Stimulated activated CD4-positive, alpha-beta T cell treated with anti-CD3 and anti-CD28 coated beads, Interleukin-1b, Interleukin-23, amount 100 ng/mL, for 4 hours (primary cell): ENCODE measurements around the gene GGT5.
A peak's percentile ranks its signal among the peaks of the same experiment; 100 is the strongest.
"Not testable (repeated sequence)": the region's sequence is repeated elsewhere in the genome, so short reads cannot be mapped to it uniquely, and the experiment has no call there.

ENCODE experiments used
- DNase-seq, 2 donors: peaks; one replicate each; pipeline ENCODE4 v3.0.0-alpha.2; 2020; ENCODE audit warnings: low read depth in 2 of 2

GGT5 gene

DNA sequence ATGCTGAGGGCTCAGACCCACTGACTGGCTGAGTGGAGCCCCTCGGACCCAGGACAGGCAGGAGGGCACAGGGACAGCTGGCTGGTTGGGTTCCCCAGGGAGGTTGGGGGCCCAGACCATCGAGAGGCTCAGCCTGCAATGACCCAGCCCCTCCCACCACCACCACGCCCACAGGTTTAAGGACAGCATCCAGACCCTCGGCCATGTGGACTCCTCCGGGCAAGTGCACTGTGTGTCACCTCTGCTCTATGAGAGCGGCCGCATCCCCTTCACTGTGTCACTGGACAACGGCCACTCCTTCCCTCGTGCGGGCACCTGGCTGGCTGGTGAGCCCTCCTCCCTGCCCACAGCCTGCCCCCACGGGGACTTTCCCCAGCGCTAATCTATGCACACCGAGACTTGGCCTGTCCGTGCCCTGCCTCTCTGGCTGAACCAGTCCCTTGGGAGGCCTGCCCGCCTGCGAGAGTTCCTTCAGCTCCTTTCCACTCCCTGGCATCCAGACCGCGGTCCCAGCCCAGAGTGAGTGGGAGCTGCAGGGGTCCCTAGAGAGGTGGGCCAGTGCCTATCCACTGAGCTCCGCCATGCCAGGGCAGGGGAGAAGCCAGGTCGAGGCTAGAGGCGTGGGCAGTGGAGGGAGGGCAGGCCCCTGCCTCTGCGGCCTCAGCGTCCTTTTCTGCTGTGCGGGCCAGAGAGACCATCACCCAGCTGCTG lies 61.4 kb downstream of the GGT5 start:
- DNase-seq: no peak

DNA sequence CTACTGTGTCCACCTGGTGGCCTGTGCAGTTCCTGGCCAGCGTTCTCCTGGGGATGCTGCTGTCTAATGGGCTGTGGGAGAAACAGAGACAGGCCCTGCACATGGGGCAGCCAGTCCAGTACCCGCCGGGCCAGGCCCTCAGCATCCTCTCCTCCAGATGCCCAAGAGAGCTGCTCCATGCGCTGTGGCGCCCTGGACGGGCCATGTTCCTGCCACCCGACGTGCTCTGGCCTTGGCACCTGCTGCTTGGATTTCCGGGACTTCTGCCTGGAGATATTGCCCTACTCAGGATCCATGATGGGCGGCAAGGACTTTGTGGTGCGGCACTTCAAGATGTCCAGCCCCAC lies 62.0 kb downstream of the GGT5 start:
- not testable (repeated sequence) for DNase-seq

DNA sequence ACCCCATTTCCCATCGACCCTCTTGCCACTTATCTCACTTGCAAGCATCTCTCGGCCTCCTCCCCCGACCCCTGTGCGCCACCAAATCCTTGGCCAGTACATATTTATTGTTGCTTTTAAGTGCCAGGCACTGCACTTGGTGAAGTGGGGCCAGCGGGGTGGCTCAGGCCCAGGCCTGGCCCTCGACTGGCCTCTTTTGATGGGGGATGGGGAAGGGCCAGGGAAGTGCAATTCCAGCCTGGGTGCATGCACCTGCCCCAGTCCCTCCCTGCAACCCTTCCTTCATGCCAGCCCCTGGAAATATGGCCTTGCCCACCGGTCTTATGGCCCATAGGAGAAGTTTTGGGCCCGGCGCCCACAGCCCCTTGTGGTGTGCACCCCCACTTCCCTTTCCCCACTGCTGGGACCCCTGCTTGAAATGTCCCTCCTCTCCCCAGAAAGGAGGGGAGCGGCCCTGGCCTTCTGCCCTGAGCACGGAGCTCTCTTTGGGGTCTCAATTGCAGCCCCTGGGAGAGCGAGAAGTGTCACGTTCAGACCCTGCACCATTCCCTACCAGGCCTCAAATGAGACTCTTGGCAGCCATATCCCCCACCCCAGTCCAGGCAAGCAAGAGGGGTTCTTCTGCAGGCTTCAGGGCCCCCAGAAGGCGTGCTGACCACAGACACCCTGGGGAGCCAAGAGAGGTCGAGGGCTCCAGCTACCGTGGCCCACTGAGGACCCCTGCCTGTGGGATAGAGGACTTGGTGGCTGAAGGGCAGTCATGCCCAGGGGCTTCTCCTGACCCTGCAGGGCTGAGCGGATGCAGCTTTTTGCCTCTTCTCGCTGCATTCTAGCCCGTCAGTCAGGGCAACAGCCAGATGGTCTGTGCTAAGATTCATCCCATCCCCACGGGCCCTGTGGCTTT lies 62.6 kb downstream of the GGT5 start:
- DNase-seq: no peak

DNA sequence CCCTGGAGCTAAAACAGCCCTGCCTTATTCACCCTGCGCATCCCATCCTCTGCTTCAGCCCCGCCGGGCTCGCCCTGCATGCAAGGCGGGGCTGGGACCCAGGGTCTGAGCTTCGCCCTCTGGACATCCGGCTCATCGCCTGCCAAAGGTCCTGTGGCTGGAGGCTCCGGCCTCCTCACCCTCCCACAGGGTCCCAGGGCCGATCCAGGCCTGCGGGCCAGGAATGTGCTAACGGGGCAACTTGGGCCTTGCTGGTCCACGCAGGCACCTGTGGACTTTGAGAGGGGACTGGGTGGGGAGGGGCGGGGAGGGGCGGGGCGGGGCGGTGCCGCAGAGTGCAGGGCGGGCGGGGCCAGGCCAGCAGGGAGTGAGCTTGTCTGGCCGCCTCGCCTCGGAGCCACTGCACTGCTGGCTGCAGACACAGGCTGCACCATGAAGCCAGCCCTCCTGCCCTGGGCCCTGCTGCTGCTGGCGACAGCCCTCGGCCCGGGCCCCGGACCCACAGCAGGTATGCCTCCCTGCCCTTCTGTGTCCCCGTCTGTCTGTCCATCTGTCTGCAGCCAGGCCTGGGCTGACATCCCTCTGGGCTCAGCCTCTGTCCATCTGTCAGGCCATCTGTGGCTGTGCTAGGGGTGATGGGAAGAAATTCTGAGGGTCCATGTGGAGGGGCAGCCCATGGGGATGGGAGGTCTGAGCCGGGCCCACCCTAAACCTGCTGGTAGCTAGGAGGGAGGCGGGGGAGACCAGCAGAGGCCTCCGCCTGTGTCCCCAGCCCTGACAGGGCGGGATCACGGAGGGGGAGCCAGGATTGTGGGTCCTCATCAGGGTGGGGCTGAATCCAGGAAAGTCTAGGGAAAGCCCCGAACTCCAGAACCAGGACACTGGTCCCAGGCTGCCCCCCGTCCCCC lies 63.5 kb downstream of the GGT5 start, which contains the start of gene SUSD2:
Gene SUSD2 (plus strand): TSS at position 400 of the 908 bp plus-strand sequence. CDS start 33 bp downstream, at position 433.
- no peak for DNase-seq

DNA sequence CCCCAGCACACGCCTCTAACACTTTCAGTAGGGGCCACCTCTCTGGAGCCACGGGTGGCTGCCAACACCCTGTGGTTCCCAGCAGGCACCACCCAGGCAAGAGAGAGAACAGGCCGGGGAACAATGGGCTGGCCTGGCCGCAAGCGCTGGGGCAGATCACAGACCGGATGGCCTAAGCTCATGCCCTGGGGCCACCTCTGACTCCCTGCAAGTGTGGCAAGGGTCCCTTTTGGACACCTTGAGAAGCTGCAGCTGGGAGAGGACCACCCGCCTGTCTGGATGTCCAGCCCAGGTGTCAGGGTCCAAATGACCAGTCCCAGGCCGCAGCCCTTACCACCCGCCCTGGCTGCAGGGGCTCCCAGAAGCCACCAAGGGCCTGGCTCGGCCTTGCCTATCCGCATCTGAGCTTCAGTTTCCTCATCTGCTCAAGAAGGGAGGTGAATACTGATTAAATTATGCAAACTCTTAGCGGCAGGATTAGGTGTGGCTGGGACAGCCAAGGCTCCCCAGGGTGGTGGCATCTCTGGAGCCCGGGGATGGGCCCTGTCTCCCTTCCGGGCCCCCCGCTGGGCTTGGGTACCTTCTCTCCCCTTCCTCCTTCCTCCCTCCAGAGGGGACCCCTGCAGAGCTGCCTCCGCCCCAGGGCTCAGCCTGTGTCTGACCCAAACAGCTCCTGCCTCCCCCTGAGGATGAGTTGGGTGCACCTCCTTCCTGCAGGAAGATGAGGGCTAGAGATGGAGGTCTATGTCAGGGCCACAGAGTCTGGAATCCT lies 64.4 kb downstream of the GGT5 start:
- DNase-seq: no peak

DNA sequence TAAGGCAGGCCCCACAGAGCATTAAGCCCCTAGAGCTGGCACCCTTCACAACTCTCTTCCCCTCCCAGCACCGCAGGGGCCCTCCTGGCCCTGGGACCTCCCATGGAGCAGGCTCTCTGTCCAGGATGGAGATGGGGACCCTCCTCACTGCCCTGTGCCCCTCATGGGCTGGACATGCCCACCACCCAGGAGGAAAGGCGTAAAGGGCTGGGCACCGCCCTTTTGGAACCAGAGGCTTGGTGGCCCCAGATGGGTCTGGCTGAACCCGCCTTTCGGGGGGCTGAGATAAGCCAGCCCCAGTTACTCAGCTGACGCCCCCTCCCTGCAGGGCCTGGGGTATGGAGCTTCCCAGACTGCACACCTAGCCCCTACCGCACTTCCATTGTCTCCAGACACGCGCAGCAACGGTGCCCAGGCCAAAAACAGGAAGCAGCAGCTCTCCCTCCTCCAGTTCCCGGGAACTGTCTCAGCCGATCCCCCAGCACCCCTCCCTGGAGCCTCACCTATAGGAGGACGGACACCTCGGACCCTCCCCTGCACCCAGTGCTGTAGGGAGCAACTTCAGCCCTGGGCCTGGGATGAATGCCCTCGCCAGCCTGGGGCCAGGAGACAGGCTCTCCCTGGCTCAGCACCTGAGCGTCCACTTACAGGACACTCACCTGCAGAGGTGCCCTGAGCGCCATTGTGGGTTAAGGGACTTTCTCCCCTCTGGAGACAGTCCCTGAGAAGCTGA lies 65.2 kb downstream of the GGT5 start:
- DNase-seq: no peak

DNA sequence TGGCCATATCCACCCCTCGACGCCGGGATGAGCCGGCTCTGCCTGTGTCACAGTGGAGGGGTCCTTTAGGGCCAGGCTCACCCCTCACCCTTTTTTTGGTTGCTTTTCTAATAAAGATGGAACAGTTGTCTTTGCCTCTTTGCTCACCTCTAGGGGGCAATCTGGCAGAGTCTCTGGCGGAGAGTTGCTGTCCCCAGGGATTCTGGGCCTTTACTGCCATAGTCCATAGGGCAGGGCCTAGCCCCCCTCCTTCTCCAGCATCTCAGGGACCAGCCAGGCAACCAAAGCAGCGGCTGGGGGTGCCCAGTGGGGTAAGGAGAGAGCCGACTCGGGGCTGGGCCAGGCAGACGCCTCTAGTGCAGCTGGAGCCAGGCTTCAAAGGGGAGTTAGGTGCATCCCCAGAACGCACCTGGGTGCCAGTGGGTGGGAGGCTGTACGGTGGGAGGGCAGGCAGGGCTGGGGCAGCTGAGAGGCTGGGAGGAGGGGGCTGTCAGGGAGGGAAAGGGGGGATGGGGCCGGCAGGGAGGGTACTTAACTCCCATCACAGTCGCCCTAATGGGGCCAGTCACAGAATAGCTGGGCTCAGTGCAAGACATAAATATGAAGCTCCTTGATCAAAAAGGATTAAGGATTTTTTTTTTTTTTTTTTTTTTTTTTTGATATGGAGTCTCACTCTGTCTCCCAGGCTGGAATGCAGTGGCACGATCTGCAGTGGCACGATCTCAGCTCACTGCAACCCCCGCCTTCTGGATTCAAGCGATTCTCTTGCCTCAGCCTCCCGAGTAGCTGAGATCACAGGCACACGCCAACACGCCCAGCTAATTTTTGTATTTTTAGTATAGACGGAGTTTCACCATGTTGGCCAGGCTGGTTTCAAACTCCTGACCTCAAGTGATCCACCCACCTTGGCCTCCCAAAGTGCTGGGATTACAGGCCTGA lies 66.1 kb downstream of the GGT5 start:
- no peak for DNase-seq

DNA sequence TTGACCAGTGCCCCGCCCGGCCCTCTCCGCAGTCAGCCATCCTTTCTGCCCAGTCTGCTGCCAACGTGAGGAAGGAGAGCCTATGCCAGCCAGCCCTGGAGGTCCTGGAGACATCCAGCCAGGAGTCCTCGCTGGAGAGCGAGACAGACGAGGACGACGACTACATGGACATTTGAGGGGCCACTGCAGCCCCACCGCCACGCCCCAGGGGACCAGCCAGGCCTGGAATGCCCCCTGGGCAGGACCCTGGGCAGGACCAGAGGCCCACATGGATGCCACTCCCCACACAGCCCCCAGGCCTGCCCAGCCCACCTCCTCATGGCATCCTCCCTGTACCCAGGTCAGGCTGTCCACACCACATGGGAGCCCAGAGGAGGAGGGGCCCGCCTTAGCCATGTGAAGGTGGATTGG lies 66.9 kb downstream of the GGT5 start:
- no peak for DNase-seq

DNA sequence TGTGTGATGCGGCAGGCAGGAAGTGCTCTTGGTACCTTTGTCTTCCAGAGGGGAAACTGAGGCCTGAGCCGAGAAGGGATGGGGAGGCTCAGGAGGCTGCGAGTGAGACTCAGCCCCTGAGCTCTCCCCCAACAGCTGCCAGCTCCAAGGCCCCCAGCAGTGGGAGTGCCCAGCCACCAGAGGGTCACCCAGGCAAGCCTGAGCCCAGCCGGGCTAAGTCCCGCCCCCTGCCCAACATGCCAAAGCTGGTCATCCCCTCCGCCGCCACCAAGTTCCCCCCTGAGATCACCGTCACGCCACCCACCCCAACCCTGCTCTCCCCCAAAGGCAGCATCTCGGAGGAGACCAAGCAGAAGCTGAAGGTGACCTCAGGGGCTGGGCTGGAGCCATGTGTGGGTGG lies 67.4 kb downstream of the GGT5 start:
- DNase-seq: no peak

DNA sequence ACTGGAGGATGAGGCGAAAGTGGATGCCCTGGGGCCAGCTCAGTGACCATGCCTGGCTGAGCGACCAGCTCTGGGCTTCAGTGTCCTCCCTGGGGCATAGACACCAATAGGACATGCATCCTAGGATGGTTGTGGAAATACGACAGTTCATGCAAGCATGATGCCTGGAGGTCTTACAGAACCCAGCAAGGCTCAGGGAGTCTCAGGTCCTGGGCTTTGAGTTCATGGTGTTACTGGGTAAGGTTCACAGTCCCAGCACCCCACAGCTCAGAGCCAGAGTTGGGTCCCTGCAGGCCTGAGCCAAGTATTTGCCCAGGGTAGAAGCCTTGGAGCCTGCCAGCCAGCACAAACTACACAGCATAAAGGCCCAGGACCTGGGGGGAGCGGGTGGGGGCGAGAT lies 67.8 kb downstream of the GGT5 start:
- no peak for DNase-seq

DNA sequence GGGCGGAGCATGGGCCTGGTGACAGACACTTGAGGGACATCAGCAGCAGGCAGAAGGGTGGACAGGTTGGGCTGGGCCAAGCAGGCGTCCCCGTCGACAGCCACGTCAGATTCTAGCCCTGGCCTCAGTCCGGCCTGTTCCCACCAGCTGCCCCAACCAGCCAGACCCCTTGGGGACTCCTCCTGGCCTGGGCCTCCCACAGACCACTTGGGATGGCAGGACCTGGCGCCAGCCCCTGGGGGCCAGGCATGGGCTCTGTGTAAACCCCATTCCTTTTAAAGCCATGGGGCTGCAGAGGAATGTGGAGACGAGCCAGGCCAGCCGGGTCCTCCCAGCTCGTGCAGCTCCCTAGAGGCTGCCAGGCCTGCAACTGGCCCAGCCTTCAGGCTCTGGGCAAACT lies 68.3 kb downstream of the GGT5 start:
- DNase-seq: no peak

DNA sequence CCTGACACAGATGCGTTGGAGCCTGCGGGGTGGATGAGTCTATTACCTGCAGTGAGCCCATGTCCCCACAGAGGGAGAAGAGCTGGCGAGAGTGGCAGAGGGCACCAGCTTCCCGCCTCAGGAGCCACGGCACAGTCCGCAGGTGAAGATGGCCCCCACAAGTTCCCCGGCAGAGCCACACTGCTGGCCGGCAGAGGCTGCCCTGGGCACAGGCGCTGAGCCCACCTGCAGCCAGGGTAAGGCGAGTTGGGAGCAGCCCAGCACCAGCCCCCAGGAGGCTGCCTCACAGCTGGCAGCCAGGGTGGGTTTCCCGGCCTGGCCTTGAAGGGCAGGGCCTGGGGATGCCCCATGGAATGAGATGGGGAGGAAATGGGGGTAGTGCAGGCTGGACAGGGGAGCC lies 68.8 kb downstream of the GGT5 start:
- no peak for DNase-seq

DNA sequence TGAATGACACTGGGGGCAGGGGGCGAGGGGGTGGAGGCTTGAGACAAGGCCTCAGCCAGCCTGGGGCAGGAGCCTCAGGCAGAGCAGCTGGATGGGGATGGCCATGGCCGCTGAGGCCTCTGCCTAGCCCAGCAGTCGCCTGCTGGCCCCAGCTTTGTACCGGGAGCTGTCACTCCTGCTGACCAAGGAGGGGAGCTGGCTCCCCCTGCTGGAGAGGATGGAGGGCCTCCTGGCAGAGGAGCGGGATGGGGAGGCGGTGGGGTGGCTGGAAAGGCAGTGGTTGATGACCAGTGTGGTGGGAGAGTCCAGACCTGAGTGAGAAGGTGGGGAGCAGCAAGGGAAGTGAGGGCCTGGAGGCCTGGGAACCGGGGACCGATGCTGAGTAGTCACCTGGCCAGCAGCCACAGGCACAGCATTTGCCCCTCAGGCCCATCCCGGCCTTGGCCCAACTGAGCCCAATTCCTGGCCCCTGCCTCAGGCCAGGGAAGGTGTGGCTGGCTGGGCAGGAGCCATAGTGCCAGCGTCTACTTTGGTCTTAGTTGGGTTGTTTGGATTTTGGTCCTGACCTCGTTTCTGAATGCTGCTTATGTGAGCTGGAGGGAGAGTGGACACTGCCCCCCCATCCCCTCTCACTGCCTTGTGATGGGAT lies 69.6 kb downstream of the GGT5 start:
- peak; percentile 51 to 53 for DNase-seq

DNA sequence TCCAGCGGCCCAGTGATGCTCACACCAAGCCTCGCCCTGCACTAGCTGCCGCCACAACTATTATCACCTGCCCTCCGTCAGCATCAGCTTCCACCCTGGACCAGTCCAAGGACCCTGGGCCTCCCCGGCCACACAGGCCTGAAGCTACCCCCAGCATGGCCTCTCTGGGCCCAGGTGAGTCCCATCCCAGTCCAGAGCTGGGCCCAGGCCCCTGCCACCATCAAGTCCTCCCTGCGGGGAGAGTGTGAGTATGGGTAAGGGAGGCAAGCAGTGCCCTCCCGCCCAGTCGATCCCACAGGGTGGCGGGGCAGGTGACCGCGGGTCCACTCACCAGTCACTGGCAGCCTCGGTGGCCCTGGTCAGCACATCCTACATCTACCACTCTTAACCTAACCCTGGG lies 73.1 kb downstream of the GGT5 start:
- DNase-seq: no peak

DNA sequence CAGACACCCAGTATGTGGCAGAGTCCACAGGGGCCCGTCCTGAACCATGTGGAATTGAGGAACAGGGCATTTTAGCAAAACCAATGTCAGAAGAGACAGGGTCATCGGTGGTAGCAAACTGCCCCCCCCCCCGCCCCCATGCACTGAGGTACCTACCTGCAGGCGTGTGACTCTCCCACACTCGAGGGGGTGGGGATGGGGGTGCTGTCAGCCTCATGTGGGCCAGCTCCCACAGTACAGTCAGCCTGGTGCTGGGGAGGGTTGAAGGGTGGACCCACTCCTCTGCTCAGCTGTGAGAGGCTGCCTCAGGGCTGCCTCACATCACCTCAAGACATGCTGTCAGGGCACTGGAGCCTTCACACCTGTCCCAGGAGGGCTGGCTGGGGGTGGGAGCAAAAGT lies 74.2 kb downstream of the GGT5 start:
- no peak for DNase-seq

DNA sequence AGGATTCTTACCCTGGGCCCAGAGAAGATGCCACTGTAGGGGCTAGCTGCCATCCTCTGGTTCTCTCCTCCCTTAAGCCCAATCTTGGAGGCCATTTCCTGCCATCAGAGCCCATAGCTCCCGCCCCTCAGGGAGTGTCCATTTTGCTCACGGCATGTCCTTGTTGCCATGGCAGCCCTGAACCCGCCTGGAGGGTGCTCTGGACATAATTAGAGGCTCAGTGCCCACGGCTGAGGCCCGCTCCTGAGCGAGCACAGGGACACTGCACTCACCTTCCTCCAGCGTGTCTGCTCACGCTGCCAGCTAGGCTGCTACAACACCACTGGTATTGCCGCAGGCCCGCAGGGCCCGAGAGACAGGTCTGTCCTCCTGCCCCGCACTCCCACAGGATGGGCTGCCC lies 74.7 kb downstream of the GGT5 start:
- no peak for DNase-seq
